ENCODE measurements around the gene WDR74.
"Not testable (repeated sequence)": the region's sequence is repeated elsewhere in the genome, so short reads cannot be mapped to it uniquely, and the experiment has no call there.

Gene WDR74

GRCh38 chr11:62854013-62854824 lies 14.8 kb upstream of the WDR74 start:
- Mint-ChIP-seq H3K27me3 (peaks cover 7% of the 10 kb centered on the region), H3K4me1 (peaks cover 69% of the 10 kb centered on the region), H3K9me3 (no peaks in the 10 kb centered on the region)

GRCh38 chr11:62853279-62853965 lies 14.0 kb upstream of the WDR74 start:
- Mint-ChIP-seq H3K27me3 (peaks cover 7% of the 10 kb centered on the region), H3K9me3 (no peaks in the 10 kb centered on the region), H3K4me1 (peaks cover 66% of the 10 kb centered on the region), H3K4me3 (peak overlapping the region; percentile 95), H3K36me3 (ENCODE audit: low read depth) (peaks cover 63% of the 10 kb centered on the region), H3K27ac (peak overlapping the region; percentile 99)
- no peak for DNase-seq
- ATAC-seq = no peak

More at GRCh38 chr11:62854013-62854824, 14.8 kb upstream of the WDR74 start:
- DNase-seq (no peak), ATAC-seq (no peak)
- H3K27ac Mint-ChIP-seq = peak overlapping the region; percentile 99
- peak overlapping the region; percentile 95 for H3K4me3 Mint-ChIP-seq
- H3K36me3 Mint-ChIP-seq (ENCODE audit: low read depth) = peaks cover 65% of the 10 kb centered on the region

GRCh38 chr11:62852523-62853188 lies 13.3 kb upstream of the WDR74 start:
- H3K4me1 Mint-ChIP-seq = peaks cover 58% of the 10 kb centered on the region
- H3K9me3 Mint-ChIP-seq = no peaks in the 10 kb centered on the region
- no peak for ATAC-seq
- peaks cover 55% of the 10 kb centered on the region for H3K36me3 Mint-ChIP-seq (ENCODE audit: low read depth)
- DNase-seq = no peak
- peak overlapping the region; percentile 99 for H3K27ac Mint-ChIP-seq
- H3K4me3 Mint-ChIP-seq = peak overlapping the region; percentile 95
- H3K27me3 Mint-ChIP-seq = peaks cover 7% of the 10 kb centered on the region

GRCh38 chr11:62851807-62852522 lies 12.6 kb upstream of the WDR74 start:
- ATAC-seq = no peak
- H3K36me3 Mint-ChIP-seq (ENCODE audit: low read depth) = peaks cover 49% of the 10 kb centered on the region
- no peaks in the 10 kb centered on the region for H3K9me3 Mint-ChIP-seq
- peak overlapping the region; percentile 95 for H3K4me3 Mint-ChIP-seq
- peak overlapping the region; percentile 99 for H3K27ac Mint-ChIP-seq
- peaks cover 7% of the 10 kb centered on the region for H3K27me3 Mint-ChIP-seq
- DNase-seq = no peak
- H3K4me1 Mint-ChIP-seq = peaks cover 52% of the 10 kb centered on the region

GRCh38 chr11:62850911-62851806 lies 11.8 kb upstream of the WDR74 start:
- peaks cover 48% of the 10 kb centered on the region for H3K4me1 Mint-ChIP-seq
- H3K27ac Mint-ChIP-seq = peak overlapping the region; percentile 99
- ATAC-seq = peak; percentile 8
- H3K9me3 Mint-ChIP-seq = no peaks in the 10 kb centered on the region
- peaks cover 49% of the 10 kb centered on the region for H3K36me3 Mint-ChIP-seq (ENCODE audit: low read depth)
- peak overlapping the region; percentile 95 for H3K4me3 Mint-ChIP-seq
- peak; percentile 57 for DNase-seq
- H3K27me3 Mint-ChIP-seq = peaks cover 7% of the 10 kb centered on the region

GRCh38 chr11:62847767-62848314 lies 8.5 kb upstream of the WDR74 start:
- Mint-ChIP-seq H3K27me3 (no peaks in the 10 kb centered on the region), H3K27ac (no peak overlapping the region), H3K4me3 (peak overlapping the region; percentile 36), H3K4me1 (peaks cover 21% of the 10 kb centered on the region), H3K36me3 (ENCODE audit: low read depth) (peaks cover 16% of the 10 kb centered on the region), H3K9me3 (no peaks in the 10 kb centered on the region)
- DNase-seq (no peak), ATAC-seq (no peak)

- H3K27ac Mint-ChIP-seq = no peak overlapping the region
- ATAC-seq = no peak
- H3K9me3 Mint-ChIP-seq = no peaks in the 10 kb centered on the region
- no peaks in the 10 kb centered on the region for H3K27me3 Mint-ChIP-seq
- H3K4me1 Mint-ChIP-seq = peaks cover 7% of the 10 kb centered on the region
- H3K4me3 Mint-ChIP-seq = no peak overlapping the region
- H3K36me3 Mint-ChIP-seq (ENCODE audit: low read depth) = no peaks in the 10 kb centered on the region
- DNase-seq = no peak
Observed at GRCh38 chr11:62846177-62846576, 6.8 kb upstream of the WDR74 start.

- H3K9me3 Mint-ChIP-seq = no peaks in the 10 kb centered on the region
- H3K4me1 Mint-ChIP-seq = peaks cover 21% of the 10 kb centered on the region
- peaks cover 3% of the 10 kb centered on the region for H3K36me3 Mint-ChIP-seq (ENCODE audit: low read depth)
- DNase-seq (no peak), ATAC-seq (no peak)
- no peaks in the 10 kb centered on the region for H3K27me3 Mint-ChIP-seq
- H3K4me3 Mint-ChIP-seq = no peak overlapping the region
- H3K27ac Mint-ChIP-seq = no peak overlapping the region
Observed at GRCh38 chr11:62844154-62844553, 4.8 kb upstream of the WDR74 start.

- H3K27ac Mint-ChIP-seq = peak overlapping the region; percentile 55
- H3K4me1 Mint-ChIP-seq = peaks cover 25% of the 10 kb centered on the region
- H3K36me3 Mint-ChIP-seq (ENCODE audit: low read depth) = peaks cover 7% of the 10 kb centered on the region
- no peaks in the 10 kb centered on the region for H3K27me3 Mint-ChIP-seq
- H3K4me3 Mint-ChIP-seq = no peak overlapping the region
- ATAC-seq = no peak
- DNase-seq = no peak
- H3K9me3 Mint-ChIP-seq = no peaks in the 10 kb centered on the region
Observed at GRCh38 chr11:62843466-62843865, 4.1 kb upstream of the WDR74 start.

GRCh38 chr11:62842891-62843290 lies 3.5 kb upstream of the WDR74 start:
- H3K4me3 Mint-ChIP-seq; DNase-seq; H3K27ac Mint-ChIP-seq; H3K36me3 Mint-ChIP-seq (ENCODE audit: low read depth); H3K27me3 Mint-ChIP-seq; H3K9me3 Mint-ChIP-seq; ATAC-seq: not testable (repeated sequence)
- H3K4me1 Mint-ChIP-seq = peaks cover 25% of the 10 kb centered on the region

- Mint-ChIP-seq H3K36me3 (ENCODE audit: low read depth) (peaks cover 13% of the 10 kb centered on the region), H3K9me3 (no peaks in the 10 kb centered on the region), H3K27me3 (no peaks in the 10 kb centered on the region), H3K4me3 (no peak overlapping the region), H3K27ac (no peak overlapping the region), H3K4me1 (peaks cover 30% of the 10 kb centered on the region)
- peak; percentile 67 for DNase-seq
- ATAC-seq = no peak
Observed at GRCh38 chr11:62842171-62842741, 2.9 kb upstream of the WDR74 start.

- H3K4me1 Mint-ChIP-seq = peaks cover 35% of the 10 kb centered on the region
- H3K9me3 Mint-ChIP-seq = no peaks in the 10 kb centered on the region
- DNase-seq = peak; percentile 78
- peaks cover 16% of the 10 kb centered on the region for H3K36me3 Mint-ChIP-seq (ENCODE audit: low read depth)
- ATAC-seq = peak; percentile 84
- H3K27me3 Mint-ChIP-seq = no peaks in the 10 kb centered on the region
- H3K4me3 Mint-ChIP-seq = no peak overlapping the region
- H3K27ac Mint-ChIP-seq = no peak overlapping the region
Observed at GRCh38 chr11:62841361-62842170, 2.2 kb upstream of the WDR74 start.
